Lower leg skin (tissue), 3 donors: ENCODE measurements around the gene GRID2.

Experiments
- CTCF ChIP-seq, 3 donors: fragments of 450-650 bp; IDR thresholded peaks; one replicate each; pipeline ENCODE4 v1.5.1; 2016; ENCODE audit warnings: antibody characterized with exemption in 3 of 3, mild to moderate bottlenecking in 3 of 3, moderate library complexity in 2 of 3
- POLR2A ChIP-seq, 2 donors: fragments of 450-650 bp; IDR thresholded peaks; one replicate each; pipeline ENCODE4 v1.6.1; 2016 to 2017; ENCODE audit warnings: antibody characterized with exemption in 2 of 2, mild to moderate bottlenecking in 1 of 2, moderate library complexity in 1 of 2

GRCh38 chr4:92461732-92462131 lies 158.0 kb downstream of the GRID2 start:
- TF ChIP-seq POLR2A (IDR thresholded peaks at IDR 0.05) (no peak), CTCF (IDR thresholded peaks at IDR 0.05) (no peak)
